GM21619 (cell line): ENCODE measurements around the gene C1QL4.

Experiments
- ATAC-seq: cut with Tn5 transposase; IDR thresholded peaks from one replicate; pipeline ENCODE4 v1.9.1; 2021; ENCODE audit not compliant: unreplicated experiment

Gene C1QL4

GRCh38 chr12:49305762-49306510, 31.1 kb downstream of the C1QL4 start:
- ATAC-seq = no peak

- ATAC-seq = no peak
Measured at GRCh38 chr12:49304161-49304560, 32.8 kb downstream of the C1QL4 start.

- no peak for ATAC-seq
Measured at GRCh38 chr12:49301760-49302159, 35.2 kb downstream of the C1QL4 start.

GRCh38 chr12:49298160-49298559, 38.8 kb downstream of the C1QL4 start:
- ATAC-seq = no peak

GRCh38 chr12:49297695-49298060, 39.3 kb downstream of the C1QL4 start:
- no peak for ATAC-seq

- no peak for ATAC-seq
Measured at GRCh38 chr12:49296836-49297694, 39.9 kb downstream of the C1QL4 start.

GRCh38 chr12:49296034-49296835, 40.8 kb downstream of the C1QL4 start:
- ATAC-seq = no peak

GRCh38 chr12:49295082-49295936, 41.7 kb downstream of the C1QL4 start, which contains the start of gene PRPH:
Gene PRPH (plus strand): TSS chr12:49295147. CDS start chr12:49295201, 54 bp downstream.
- no peak for ATAC-seq

GRCh38 chr12:49294804-49295081, 42.2 kb downstream of the C1QL4 start:
- no peak for ATAC-seq

GRCh38 chr12:49294086-49294803, 42.7 kb downstream of the C1QL4 start:
- ATAC-seq = no peak

- no peak for ATAC-seq
Measured at GRCh38 chr12:49293056-49293956, 43.7 kb downstream of the C1QL4 start.

GRCh38 chr12:49292729-49293055, 44.3 kb downstream of the C1QL4 start:
- no peak for ATAC-seq

GRCh38 chr12:49288922-49289555, 47.9 kb downstream of the C1QL4 start:
- no peak for ATAC-seq

- no peak for ATAC-seq
Measured at GRCh38 chr12:49288412-49288853, 48.6 kb downstream of the C1QL4 start.

GRCh38 chr12:49287876-49288275, 49.1 kb downstream of the C1QL4 start:
- ATAC-seq = no peak

- no peak for ATAC-seq
Measured at GRCh38 chr12:49284672-49285071, 52.3 kb downstream of the C1QL4 start.

- no peak for ATAC-seq
Measured at GRCh38 chr12:49283541-49284429, 53.2 kb downstream of the C1QL4 start.
